Panc1 (cell line): ENCODE measurements around the gene STAT3. TPM values are rescaled to one million over a fixed set of nuclear protein-coding genes. Genes with fewer than 3 reads are reported as not detected.

ENCODE experiments used
- ATAC-seq: fragments of 200-7000 bp; cut with Tn5 transposase; 2 replicates; pipeline ENCODE4 v1.9.1; 2020; ENCODE audit warnings: mild to moderate bottlenecking, moderate library complexity
- BruUV-seq: library from RNA; stranded (reverse); fragments of 400-500 nt; replicated peaks from 2 replicates; lab custom pipeline; 2021; lab: Mats Ljungman, UMichigan
- CTCF ChIA-PET: fragments of 300-600 bp; sonication (Branson Sonifier 250); formaldehyde crosslinking; loops from one replicate; lab custom pipeline; 2022; ENCODE audit warnings: antibody characterized with exemption; lab: Charles Lee
- POLR2A ChIA-PET: fragments of 300-600 bp; sonication (Branson Sonifier 250); formaldehyde crosslinking; loops from one replicate; lab custom pipeline; 2022; ENCODE audit warnings: antibody characterized with exemption; lab: Charles Lee
- DNase-seq: peaks from one replicate; pipeline ENCODE4 v3.0.0-alpha.2; 2010; ENCODE audit warnings: low read depth, low spot score
- H3K27ac ChIP-seq: 2 replicates; pipeline ENCODE4 v1.5.1; 2011; ENCODE audit warnings: mild to moderate bottlenecking, low read length, inconsistent platforms
- H3K27me3 ChIP-seq: fragments of 200-500 bp; sonication (Bioruptor generic); 2 replicates; pipeline ENCODE4 v1.6.0; 2014; ENCODE audit warnings: low read length, inconsistent platforms; ENCODE audit not compliant: control insufficient read depth, insufficient read depth
- H3K36me3 ChIP-seq: fragments of 200-500 bp; sonication (Bioruptor generic); 2 replicates; pipeline ENCODE4 v1.5.1; 2014; ENCODE audit warnings: inconsistent platforms, mild to moderate bottlenecking, low read length, moderate library complexity; ENCODE audit not compliant: control insufficient read depth, insufficient read depth
- H3K4me1 ChIP-seq: 2 replicates; pipeline ENCODE4 v1.5.1; 2011; ENCODE audit warnings: inconsistent platforms, mild to moderate bottlenecking, low read length, moderate library complexity; ENCODE audit not compliant: control insufficient read depth, insufficient read depth
- H3K4me3 ChIP-seq, 2 experiments: 2 replicates each; pipeline ENCODE4 v1.5.1; 2011 to 2012; ENCODE audit warnings: low read depth in 2 of 2, low read length in 2 of 2, mild to moderate bottlenecking in 2 of 2, inconsistent platforms in 1 of 2, moderate library complexity in 1 of 2
- H3K9me3 ChIP-seq: fragments of 200-500 bp; sonication (Bioruptor generic); 2 replicates; pipeline ENCODE4 v1.5.1; 2014; ENCODE audit warnings: low read depth, mild to moderate bottlenecking, inconsistent platforms, low read length, moderate library complexity; ENCODE audit not compliant: control insufficient read depth, insufficient read depth
- POLR2AphosphoS5 ChIP-seq: IDR thresholded peaks from 2 replicates; pipeline ENCODE4 v1.6.1; 2012; ENCODE audit warnings: mild to moderate bottlenecking, low read depth, low read length, moderate library complexity
- SIN3A ChIP-seq: IDR thresholded peaks from 2 replicates; pipeline ENCODE4 v1.6.1; 2012; ENCODE audit warnings: low read depth, mild to moderate bottlenecking, low read length, moderate library complexity, borderline replicate concordance; ENCODE audit not compliant: insufficient read depth
- TCF7L2 ChIP-seq: IDR thresholded peaks from 2 replicates; pipeline ENCODE4 v1.6.1; 2011; ENCODE audit warnings: mild to moderate bottlenecking, low read depth, low read length, inconsistent platforms
- in situ Hi-C: cut with HindIII; loops from 2 replicates; pipeline ENCODE4 v1.10.0; 2016; ENCODE audit warnings: low sequenced_read_pairs, low pct_unique_long_range_greater_than_20kb
- intact Hi-C: fragments of 100-400 bp; cut with micrococcal nuclease; formaldehyde crosslinking; loops from one replicate; pipeline ENCODE4 v1.10.0; 2022; ENCODE audit not compliant: unreplicated experiment
- total RNA-seq: library from RNA; stranded (reverse); gene quantifications from one replicate; pipeline ENCODE4 v1.2.1, GENCODE V29; 2021; ENCODE audit not compliant: unreplicated experiment
- TF ChIP-seq, protein P1 (sequence below), 2 experiments: IDR thresholded peaks; 2 replicates each; pipeline ENCODE4 v1.6.1; 2011 to 2012; ENCODE audit warnings: low read depth in 2 of 2, control low read depth in 1 of 2, low read length in 1 of 2, mild to moderate bottlenecking in 1 of 2, moderate library complexity in 1 of 2; ENCODE audit not compliant: insufficient read depth in 1 of 2
- TF ChIP-seq, protein P2 (sequence below): fragments of 450-650 bp; IDR thresholded peaks from 2 replicates; pipeline ENCODE4 v1.5.1; 2017; ENCODE audit warnings: mild to moderate bottlenecking

STAT3 gene
- total RNA-seq, 1 experiment from 2014 or later, result 287 TPM

DNA sequence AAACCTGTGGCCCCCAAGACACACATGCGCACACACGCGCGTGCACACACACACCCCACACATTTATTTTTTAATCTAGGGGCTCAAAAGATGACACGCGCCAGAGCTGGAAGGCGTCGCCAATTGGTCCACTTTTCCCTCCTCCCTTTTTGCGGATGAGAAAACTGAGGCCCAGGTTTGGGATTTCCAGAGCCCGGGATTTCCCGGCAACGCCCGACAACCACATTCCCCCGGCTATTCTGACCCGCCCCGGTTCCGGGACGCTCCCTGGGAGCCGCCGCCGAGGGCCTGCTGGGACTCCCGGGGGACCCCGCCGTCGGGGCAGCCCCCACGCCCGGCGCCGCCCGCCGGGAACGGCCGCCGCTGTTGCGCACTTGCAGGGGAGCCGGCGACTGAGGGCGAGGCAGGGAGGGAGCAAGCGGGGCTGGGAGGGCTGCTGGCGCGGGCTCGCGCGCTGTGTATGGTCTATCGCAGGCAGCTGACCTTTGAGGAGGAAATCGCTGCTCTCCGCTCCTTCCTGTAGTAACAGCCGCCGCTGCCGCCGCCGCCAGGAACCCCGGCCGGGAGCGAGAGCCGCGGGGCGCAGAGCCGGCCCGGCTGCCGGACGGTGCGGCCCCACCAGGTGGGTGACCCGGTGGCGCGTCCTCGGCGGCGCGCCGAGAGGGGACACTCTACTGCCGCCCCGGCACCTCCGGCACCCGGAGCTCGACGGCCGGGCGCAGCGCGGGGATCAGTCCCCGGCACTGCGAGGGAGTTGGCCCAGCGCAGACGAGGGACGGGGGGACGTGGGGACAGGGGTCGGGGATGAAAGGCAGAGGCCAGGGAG is 100.1 kb downstream of the STAT3 start, which contains the start of gene STAT5A:
TSS of gene STAT5A (plus strand) at position 522 of the 826 bp plus-strand sequence. CDS start 914 bp downstream, outside the sequence.
- Histone ChIP-seq H3K9me3 (no peaks in the 10 kb centered on the region), H3K27ac (peak within 1 kb of the TSS; percentile 93), H3K27me3 (no peaks in the 10 kb centered on the region), H3K4me3 (peak within 1 kb of the TSS; percentile 41 to 48), H3K4me1 (peaks cover 29% of the 10 kb centered on the region), H3K36me3 (no peaks in the 10 kb centered on the region)
- ATAC-seq (peak; percentile 65), DNase-seq (no peak)
- CTCF ChIA-PET, result no interaction called here
- intact Hi-C loops, result no loop called here
- POLR2A ChIA-PET, result no interaction called here
- in situ Hi-C loops, result no loop called here
- BruUV-seq, result TSS peak; percentile 80
- TF ChIP-seq TCF7L2 (no peak), SIN3A (no peak), POLR2AphosphoS5 (no peak)
- TF ChIP-seq, protein P1, sequence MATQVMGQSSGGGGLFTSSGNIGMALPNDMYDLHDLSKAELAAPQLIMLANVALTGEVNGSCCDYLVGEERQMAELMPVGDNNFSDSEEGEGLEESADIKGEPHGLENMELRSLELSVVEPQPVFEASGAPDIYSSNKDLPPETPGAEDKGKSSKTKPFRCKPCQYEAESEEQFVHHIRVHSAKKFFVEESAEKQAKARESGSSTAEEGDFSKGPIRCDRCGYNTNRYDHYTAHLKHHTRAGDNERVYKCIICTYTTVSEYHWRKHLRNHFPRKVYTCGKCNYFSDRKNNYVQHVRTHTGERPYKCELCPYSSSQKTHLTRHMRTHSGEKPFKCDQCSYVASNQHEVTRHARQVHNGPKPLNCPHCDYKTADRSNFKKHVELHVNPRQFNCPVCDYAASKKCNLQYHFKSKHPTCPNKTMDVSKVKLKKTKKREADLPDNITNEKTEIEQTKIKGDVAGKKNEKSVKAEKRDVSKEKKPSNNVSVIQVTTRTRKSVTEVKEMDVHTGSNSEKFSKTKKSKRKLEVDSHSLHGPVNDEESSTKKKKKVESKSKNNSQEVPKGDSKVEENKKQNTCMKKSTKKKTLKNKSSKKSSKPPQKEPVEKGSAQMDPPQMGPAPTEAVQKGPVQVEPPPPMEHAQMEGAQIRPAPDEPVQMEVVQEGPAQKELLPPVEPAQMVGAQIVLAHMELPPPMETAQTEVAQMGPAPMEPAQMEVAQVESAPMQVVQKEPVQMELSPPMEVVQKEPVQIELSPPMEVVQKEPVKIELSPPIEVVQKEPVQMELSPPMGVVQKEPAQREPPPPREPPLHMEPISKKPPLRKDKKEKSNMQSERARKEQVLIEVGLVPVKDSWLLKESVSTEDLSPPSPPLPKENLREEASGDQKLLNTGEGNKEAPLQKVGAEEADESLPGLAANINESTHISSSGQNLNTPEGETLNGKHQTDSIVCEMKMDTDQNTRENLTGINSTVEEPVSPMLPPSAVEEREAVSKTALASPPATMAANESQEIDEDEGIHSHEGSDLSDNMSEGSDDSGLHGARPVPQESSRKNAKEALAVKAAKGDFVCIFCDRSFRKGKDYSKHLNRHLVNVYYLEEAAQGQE (IDR thresholded peaks at IDR 0.05; ENCODE audit: insufficient read depth in 1 of 2, low read depth in 2 of 2, low read length in 1 of 2), result no peak
- TF ChIP-seq, protein P2, sequence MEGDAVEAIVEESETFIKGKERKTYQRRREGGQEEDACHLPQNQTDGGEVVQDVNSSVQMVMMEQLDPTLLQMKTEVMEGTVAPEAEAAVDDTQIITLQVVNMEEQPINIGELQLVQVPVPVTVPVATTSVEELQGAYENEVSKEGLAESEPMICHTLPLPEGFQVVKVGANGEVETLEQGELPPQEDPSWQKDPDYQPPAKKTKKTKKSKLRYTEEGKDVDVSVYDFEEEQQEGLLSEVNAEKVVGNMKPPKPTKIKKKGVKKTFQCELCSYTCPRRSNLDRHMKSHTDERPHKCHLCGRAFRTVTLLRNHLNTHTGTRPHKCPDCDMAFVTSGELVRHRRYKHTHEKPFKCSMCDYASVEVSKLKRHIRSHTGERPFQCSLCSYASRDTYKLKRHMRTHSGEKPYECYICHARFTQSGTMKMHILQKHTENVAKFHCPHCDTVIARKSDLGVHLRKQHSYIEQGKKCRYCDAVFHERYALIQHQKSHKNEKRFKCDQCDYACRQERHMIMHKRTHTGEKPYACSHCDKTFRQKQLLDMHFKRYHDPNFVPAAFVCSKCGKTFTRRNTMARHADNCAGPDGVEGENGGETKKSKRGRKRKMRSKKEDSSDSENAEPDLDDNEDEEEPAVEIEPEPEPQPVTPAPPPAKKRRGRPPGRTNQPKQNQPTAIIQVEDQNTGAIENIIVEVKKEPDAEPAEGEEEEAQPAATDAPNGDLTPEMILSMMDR, result no peak

DNA sequence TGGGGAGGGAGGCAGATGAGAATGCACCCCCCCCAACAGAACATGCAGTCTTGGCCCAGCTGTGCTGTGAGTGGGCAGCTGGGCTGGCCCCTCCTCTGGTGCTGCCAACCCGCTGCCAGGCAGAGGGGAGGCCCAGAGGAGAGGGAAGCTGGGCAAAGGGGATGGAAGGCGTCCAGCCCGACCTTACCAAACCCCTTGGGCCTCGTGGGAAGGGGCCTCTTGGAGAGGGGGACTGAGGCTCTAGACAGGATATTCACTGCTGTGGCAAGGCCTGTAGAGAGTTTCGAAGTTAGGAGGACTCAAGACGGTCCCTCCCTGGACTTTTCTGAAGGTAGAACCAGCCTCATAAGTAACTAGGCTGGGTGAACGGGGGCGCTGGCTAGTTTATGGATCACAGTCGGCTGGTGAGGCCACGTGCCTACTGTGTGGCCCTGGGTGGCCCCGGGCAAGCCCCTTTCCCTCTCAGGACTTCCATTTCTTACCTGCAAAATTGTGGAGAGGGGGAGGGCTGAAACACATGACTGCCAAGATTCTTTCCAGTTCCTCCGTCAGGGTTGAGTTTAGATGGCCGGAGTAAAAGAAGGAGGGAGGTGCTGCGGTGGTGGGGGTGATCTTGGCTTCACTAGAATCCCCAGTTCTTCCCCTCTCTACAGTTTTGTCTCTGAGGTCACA is 100.8 kb downstream of the STAT3 start:
- CTCF ChIA-PET, result interaction anchor here (0.6 to 0.9 kb wide), 4 partner anchors 65 to 139 kb away, joined by 3 to 4 read pairs (median 4); no protein-coding TSS in a partner anchor
- intact Hi-C loops (no loop called here), in situ Hi-C loops (no loop called here)
- BruUV-seq, result no TSS peak
- Histone ChIP-seq H3K4me1 (peaks cover 32% of the 10 kb centered on the region), H3K36me3 (no peaks in the 10 kb centered on the region), H3K27ac (peak overlapping the region; percentile 93), H3K4me3 (peak overlapping the region; percentile 41 to 48), H3K27me3 (no peaks in the 10 kb centered on the region), H3K9me3 (no peaks in the 10 kb centered on the region)
- ATAC-seq (peak; percentile 84), DNase-seq (no peak)
- TF ChIP-seq, protein P1 (IDR thresholded peaks at IDR 0.05; ENCODE audit: insufficient read depth in 1 of 2, low read depth in 2 of 2, low read length in 1 of 2), result no peak
- TF ChIP-seq, protein P2, result no peak
- no peak for TF ChIP-seq TCF7L2
- TF ChIP-seq POLR2AphosphoS5, result peak; percentile 83; the same call in 1 of the 2 replicates
- TF ChIP-seq SIN3A, result no peak
- POLR2A ChIA-PET, result interaction anchor here (0.7 kb wide), 1 partner anchor 66 kb away, joined by 6 read pairs; no protein-coding TSS in a partner anchor
